Ramos (cell line): ENCODE results near the gene EGLN1.
"Not testable (repeated sequence)": the region's sequence is repeated elsewhere in the genome, so short reads cannot be mapped to it uniquely, and the experiment has no call there.

Experiments used
- in situ Hi-C: fragments of 300-500 bp; cut with MboI; formaldehyde crosslinking; loops from one replicate; pipeline ENCODE4 v1.14.3; 2022; ENCODE audit warnings: low sequenced_read_pairs; ENCODE audit not compliant: unreplicated experiment

Gene EGLN1

GRCh38 chr1:231372501-231372900, 49.6 kb downstream of the EGLN1 start:
- in situ Hi-C loops, result no loop called here

- in situ Hi-C loops, result no loop called here
Measured at GRCh38 chr1:231369282-231369681, 52.8 kb downstream of the EGLN1 start.

GRCh38 chr1:231364192-231364591, 57.9 kb downstream of the EGLN1 start:
- in situ Hi-C loops, result no loop called here

GRCh38 chr1:231363624-231364023, 58.5 kb downstream of the EGLN1 start:
- in situ Hi-C loops, result no loop called here

GRCh38 chr1:231362325-231362724, 59.8 kb downstream of the EGLN1 start:
- in situ Hi-C loops, result no loop called here

GRCh38 chr1:231359113-231359512, 63.0 kb downstream of the EGLN1 start:
- in situ Hi-C loops, result loop anchor here (5.0 kb wide), 1 partner anchor 228 kb away; no protein-coding TSS in a partner anchor

GRCh38 chr1:231357831-231358354, 64.2 kb downstream of the EGLN1 start:
- in situ Hi-C loops, result loop anchor here (5.0 kb wide), 1 partner anchor 229 kb away; no protein-coding TSS in a partner anchor

GRCh38 chr1:231357187-231357772, 64.8 kb downstream of the EGLN1 start:
- in situ Hi-C loops, result loop anchor here (5.0 kb wide), 1 partner anchor 230 kb away; no protein-coding TSS in a partner anchor

GRCh38 chr1:231355171-231355570, 66.9 kb downstream of the EGLN1 start:
- in situ Hi-C loops, result loop anchor here (5.0 kb wide), 1 partner anchor 232 kb away; no protein-coding TSS in a partner anchor

- in situ Hi-C loops, result loop anchor here (5.0 kb wide), 1 partner anchor 233 kb away; no protein-coding TSS in a partner anchor
Measured at GRCh38 chr1:231354330-231355020, 67.6 kb downstream of the EGLN1 start.

GRCh38 chr1:231353086-231353485, 69.0 kb downstream of the EGLN1 start:
- in situ Hi-C loops, result no loop called here

GRCh38 chr1:231351816-231352215, 70.3 kb downstream of the EGLN1 start:
- in situ Hi-C loops, result no loop called here

- in situ Hi-C loops, result not testable (repeated sequence)
Measured at GRCh38 chr1:231348856-231349255, 73.2 kb downstream of the EGLN1 start.

GRCh38 chr1:231348442-231348841, 73.6 kb downstream of the EGLN1 start:
- in situ Hi-C loops, result no loop called here

GRCh38 chr1:231347961-231348360, 74.1 kb downstream of the EGLN1 start:
- in situ Hi-C loops, result no loop called here

GRCh38 chr1:231340328-231341013, 81.6 kb downstream of the EGLN1 start:
- in situ Hi-C loops, result no loop called here

- in situ Hi-C loops, result no loop called here
Measured at GRCh38 chr1:231338270-231339128, 83.6 kb downstream of the EGLN1 start, which contains the start of gene SPRTN. Gene SPRTN, plus strand, starts transcription at chr1:231338293. Its CDS starts 91 bp downstream, at chr1:231338384.

- in situ Hi-C loops, result no loop called here
Measured at GRCh38 chr1:231337472-231338269, 84.4 kb downstream of the EGLN1 start, which contains the start of gene EXOC8. Gene EXOC8, minus strand, starts transcription at chr1:231337852. Its CDS starts 107 bp downstream, at chr1:231337745.

- in situ Hi-C loops, result no loop called here
Measured at GRCh38 chr1:231337043-231337471, 85.0 kb downstream of the EGLN1 start.
